Esophagus muscularis mucosa (tissue), 4 donors: Measurements from ENCODE around the gene JAKMIP1.
"Not testable (repeated sequence)": the region's sequence is repeated elsewhere in the genome, so short reads cannot be mapped to it uniquely, and the experiment has no call there.

ENCODE experiments used
- EP300 ChIP-seq: sonication (generic); formaldehyde crosslinking; IDR thresholded peaks from one replicate; pipeline ENCODE4 v1.6.1; 2017; ENCODE audit warnings: antibody characterized with exemption
- POLR2A ChIP-seq: fragments of 450-650 bp; IDR thresholded peaks from one replicate; pipeline ENCODE4 v1.6.1; 2017; ENCODE audit warnings: antibody characterized with exemption, moderate library complexity, mild to moderate bottlenecking, low read depth
- POLR2AphosphoS5 ChIP-seq, 2 donors: sonication (generic); formaldehyde crosslinking; IDR thresholded peaks; one replicate each; pipeline ENCODE4 v1.6.1; 2017; ENCODE audit warnings: antibody characterized with exemption in 2 of 2
- TF ChIP-seq, protein P1 (sequence below), 3 experiments: fragments of 200-600 bp in 2 of 3; fragments of 450-650 bp in 1 of 3; sonication (generic) in 2 of 3; IDR thresholded peaks; one replicate each; pipeline ENCODE4 v1.5.1; 2017 to 2019; ENCODE audit warnings: antibody characterized with exemption in 3 of 3, mild to moderate bottlenecking in 2 of 3, moderate library complexity in 1 of 3

DNA sequence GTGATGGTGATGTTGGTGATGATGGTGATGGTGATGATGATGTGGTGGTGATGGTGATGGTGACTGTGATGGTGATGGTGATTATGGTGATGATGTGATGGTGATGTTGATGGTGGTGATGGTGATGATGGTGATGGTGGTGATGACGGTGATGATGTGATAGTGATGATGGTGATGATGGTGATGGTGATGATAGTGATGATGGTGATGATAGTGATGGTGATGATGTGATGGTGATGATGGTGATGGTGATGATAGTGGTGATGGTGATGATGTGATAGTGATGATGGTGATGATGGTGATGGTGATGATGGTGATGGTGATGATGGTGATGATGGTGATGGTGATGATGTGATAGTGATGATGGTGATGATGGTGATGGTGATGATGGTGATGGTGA lies 196.9 kb downstream of the JAKMIP1 start:
- TF ChIP-seq, protein P1, sequence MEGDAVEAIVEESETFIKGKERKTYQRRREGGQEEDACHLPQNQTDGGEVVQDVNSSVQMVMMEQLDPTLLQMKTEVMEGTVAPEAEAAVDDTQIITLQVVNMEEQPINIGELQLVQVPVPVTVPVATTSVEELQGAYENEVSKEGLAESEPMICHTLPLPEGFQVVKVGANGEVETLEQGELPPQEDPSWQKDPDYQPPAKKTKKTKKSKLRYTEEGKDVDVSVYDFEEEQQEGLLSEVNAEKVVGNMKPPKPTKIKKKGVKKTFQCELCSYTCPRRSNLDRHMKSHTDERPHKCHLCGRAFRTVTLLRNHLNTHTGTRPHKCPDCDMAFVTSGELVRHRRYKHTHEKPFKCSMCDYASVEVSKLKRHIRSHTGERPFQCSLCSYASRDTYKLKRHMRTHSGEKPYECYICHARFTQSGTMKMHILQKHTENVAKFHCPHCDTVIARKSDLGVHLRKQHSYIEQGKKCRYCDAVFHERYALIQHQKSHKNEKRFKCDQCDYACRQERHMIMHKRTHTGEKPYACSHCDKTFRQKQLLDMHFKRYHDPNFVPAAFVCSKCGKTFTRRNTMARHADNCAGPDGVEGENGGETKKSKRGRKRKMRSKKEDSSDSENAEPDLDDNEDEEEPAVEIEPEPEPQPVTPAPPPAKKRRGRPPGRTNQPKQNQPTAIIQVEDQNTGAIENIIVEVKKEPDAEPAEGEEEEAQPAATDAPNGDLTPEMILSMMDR (IDR thresholded peaks at IDR 0.05), result not testable (repeated sequence)
- not testable (repeated sequence) for TF ChIP-seq EP300; POLR2AphosphoS5 (IDR thresholded peaks at IDR 0.05); POLR2A
